HepG2 (cell line): ENCODE results near the gene MAP2K7. TPM values are rescaled to one million over a fixed set of nuclear protein-coding genes. Genes with fewer than 3 reads are reported as not detected.

ENCODE experiments used
- ELF1 ChIP-seq: sonication (generic); formaldehyde crosslinking; IDR thresholded peaks from 2 replicates; pipeline ENCODE4 v1.4.0; 2020; ENCODE audit warnings: missing genetic modification reagents
- FOXA1 ChIP-seq, 2 experiments: fragments of 450-650 bp in 1 of 2; sonication (generic) in 1 of 2; formaldehyde crosslinking in 1 of 2; IDR thresholded peaks; 2 replicates each; pipeline versions ENCODE4 v1.4.0 to v1.6.1; 2016 to 2020; ENCODE audit warnings: missing genetic modification reagents in 1 of 2
- FOXA3 ChIP-seq: IDR thresholded peaks from 2 replicates; pipeline ENCODE4 v1.6.1; 2016; ENCODE audit warnings: missing genetic modification reagents, missing compliant biosample characterization
- GTF2F1 ChIP-seq: fragments of 150-350 bp; IDR thresholded peaks from 2 replicates; pipeline ENCODE4 v1.6.1; 2014; ENCODE audit warnings: low read length
- HMG20A ChIP-seq: IDR thresholded peaks from 2 replicates; pipeline ENCODE4 v1.6.1; 2016; ENCODE audit warnings: borderline replicate concordance
- HNRNPUL1 ChIP-seq: fragments of 200-400 bp; formaldehyde crosslinking; IDR thresholded peaks from 2 replicates; pipeline ENCODE4 v1.6.1; 2017; ENCODE audit warnings: low read depth, mild to moderate bottlenecking, low read length, moderate library complexity
- KAT8 ChIP-seq: IDR thresholded peaks from 2 replicates; pipeline ENCODE4 v1.6.1; 2016; ENCODE audit warnings: missing genetic modification reagents, missing compliant biosample characterization
- THYN1 ChIP-seq: sonication (generic); formaldehyde crosslinking; IDR thresholded peaks from 2 replicates; pipeline ENCODE4 v1.8.1; 2023; ENCODE audit warnings: low read depth, mild to moderate bottlenecking, moderate library complexity, missing genetic modification reagents, borderline replicate concordance
- ZFX ChIP-seq: sonication (generic); formaldehyde crosslinking; IDR thresholded peaks from 2 replicates; pipeline ENCODE4 v1.4.0; 2020; ENCODE audit warnings: mild to moderate bottlenecking, low read depth, missing genetic modification reagents, moderate library complexity
- ZNF557 ChIP-seq: sonication (generic); formaldehyde crosslinking; IDR thresholded peaks from 2 replicates; pipeline ENCODE4 v1.4.0; 2020; ENCODE audit warnings: missing genetic modification reagents
- ZNF678 ChIP-seq: sonication (generic); formaldehyde crosslinking; IDR thresholded peaks from 2 replicates; pipeline ENCODE4 v1.4.0; 2020; ENCODE audit warnings: mild to moderate bottlenecking, missing genetic modification reagents
- ZNF768 ChIP-seq: sonication (generic); formaldehyde crosslinking; IDR thresholded peaks from 2 replicates; pipeline ENCODE4 v1.4.0; 2020; ENCODE audit warnings: missing genetic modification reagents
- ZNF775 ChIP-seq: sonication (generic); formaldehyde crosslinking; IDR thresholded peaks from 2 replicates; pipeline ENCODE4 v1.4.0; 2020; ENCODE audit warnings: missing genetic modification reagents, mild to moderate bottlenecking, moderate library complexity, borderline replicate concordance
- ZNF790 ChIP-seq: sonication (generic); formaldehyde crosslinking; IDR thresholded peaks from 2 replicates; pipeline ENCODE4 v1.8.0; 2022; ENCODE audit warnings: missing genetic modification reagents, mild to moderate bottlenecking, borderline replicate concordance
- polyA plus RNA-seq, 8 experiments: library from polyadenylated mRNA; depleted of rRNA in 3 of 8; stranded (reverse) in 7 of 8; unstranded in 1 of 8; fragments of >200 nt; fragmentation: Illumina TruSeq in 4 of 8; extraction: Trizol in 4 of 8; gene quantifications; 2 replicates each; pipeline versions ENCODE4 v1.2.1 to v1.2.3, GENCODE V29; 2011 to 2016; ENCODE audit warnings: low read depth in 4 of 8, missing spikeins in 1 of 8, mixed read lengths in 1 of 8; ENCODE audit not compliant: insufficient read depth in 1 of 8
- total RNA-seq, 5 experiments: library from RNA; depleted of rRNA; stranded (reverse); fragments of >200 nt; fragmentation: Illumina TruSeq; extraction: Trizol; gene quantifications; 2 replicates each; pipeline ENCODE4 v1.2.3, GENCODE V29; 2016; ENCODE audit warnings: low read depth in 1 of 5
- TF ChIP-seq, protein P1 (sequence below): IDR thresholded peaks from 2 replicates; pipeline ENCODE4 v1.6.1; 2018; ENCODE audit warnings: missing genetic modification reagents, mild to moderate bottlenecking, missing compliant biosample characterization
- TF ChIP-seq, protein P2 (sequence below): sonication (generic); formaldehyde crosslinking; IDR thresholded peaks from 2 replicates; pipeline ENCODE4 v1.4.0; 2020; ENCODE audit warnings: missing genetic modification reagents, mild to moderate bottlenecking, borderline replicate concordance
- TF ChIP-seq, protein P3 (sequence below): sonication (generic); formaldehyde crosslinking; IDR thresholded peaks from 2 replicates; pipeline ENCODE4 v1.5.1; 2020; ENCODE audit warnings: mild to moderate bottlenecking, missing genetic modification reagents, moderate library complexity
- TF ChIP-seq, protein P4 (sequence below): fragments of 450-650 bp; IDR thresholded peaks from 2 replicates; pipeline ENCODE4 v1.6.1; 2017

MAP2K7 gene
- total and polyA plus RNA-seq, 2 of the 13 experiments (the other 11 are each of a cell fraction or from before 2014, with no cell fraction given) = 9.0 to 10.8 TPM

DNA sequence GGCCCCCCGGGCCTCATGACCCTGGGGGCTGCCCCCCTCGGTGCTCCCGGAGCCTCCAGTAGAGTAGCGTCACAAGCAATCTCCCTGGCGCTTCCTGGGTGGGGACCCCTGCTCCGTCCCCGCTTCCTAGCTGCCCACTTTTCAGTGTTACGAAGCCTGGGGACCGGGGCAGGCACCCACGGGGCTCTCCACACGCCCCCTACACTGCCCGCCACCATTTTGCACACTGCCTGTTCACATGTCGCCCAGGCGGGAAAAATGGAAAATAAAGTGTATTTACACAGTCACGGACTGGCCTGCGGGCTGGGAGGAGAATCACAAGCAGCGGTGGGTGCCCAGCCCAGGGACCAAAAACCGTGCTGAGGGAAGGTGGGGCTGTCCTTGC, 39.0 kb upstream of the MAP2K7 start (continued):
- TF ChIP-seq ZNF678 (CRISPR knock-in tag) = no peak
- no peak for TF ChIP-seq KAT8 (CRISPR knock-in tag)
- no peak for TF ChIP-seq GTF2F1
- TF ChIP-seq ZNF775 (CRISPR knock-in tag) = no peak
- TF ChIP-seq HMG20A (CRISPR knock-in tag) = no peak
- TF ChIP-seq THYN1 = no peak
- TF ChIP-seq, protein P1, sequence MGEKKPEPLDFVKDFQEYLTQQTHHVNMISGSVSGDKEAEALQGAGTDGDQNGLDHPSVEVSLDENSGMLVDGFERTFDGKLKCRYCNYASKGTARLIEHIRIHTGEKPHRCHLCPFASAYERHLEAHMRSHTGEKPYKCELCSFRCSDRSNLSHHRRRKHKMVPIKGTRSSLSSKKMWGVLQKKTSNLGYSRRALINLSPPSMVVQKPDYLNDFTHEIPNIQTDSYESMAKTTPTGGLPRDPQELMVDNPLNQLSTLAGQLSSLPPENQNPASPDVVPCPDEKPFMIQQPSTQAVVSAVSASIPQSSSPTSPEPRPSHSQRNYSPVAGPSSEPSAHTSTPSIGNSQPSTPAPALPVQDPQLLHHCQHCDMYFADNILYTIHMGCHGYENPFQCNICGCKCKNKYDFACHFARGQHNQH (CRISPR knock-in tag) = no peak
- TF ChIP-seq HNRNPUL1 = no peak
- TF ChIP-seq, protein P2, sequence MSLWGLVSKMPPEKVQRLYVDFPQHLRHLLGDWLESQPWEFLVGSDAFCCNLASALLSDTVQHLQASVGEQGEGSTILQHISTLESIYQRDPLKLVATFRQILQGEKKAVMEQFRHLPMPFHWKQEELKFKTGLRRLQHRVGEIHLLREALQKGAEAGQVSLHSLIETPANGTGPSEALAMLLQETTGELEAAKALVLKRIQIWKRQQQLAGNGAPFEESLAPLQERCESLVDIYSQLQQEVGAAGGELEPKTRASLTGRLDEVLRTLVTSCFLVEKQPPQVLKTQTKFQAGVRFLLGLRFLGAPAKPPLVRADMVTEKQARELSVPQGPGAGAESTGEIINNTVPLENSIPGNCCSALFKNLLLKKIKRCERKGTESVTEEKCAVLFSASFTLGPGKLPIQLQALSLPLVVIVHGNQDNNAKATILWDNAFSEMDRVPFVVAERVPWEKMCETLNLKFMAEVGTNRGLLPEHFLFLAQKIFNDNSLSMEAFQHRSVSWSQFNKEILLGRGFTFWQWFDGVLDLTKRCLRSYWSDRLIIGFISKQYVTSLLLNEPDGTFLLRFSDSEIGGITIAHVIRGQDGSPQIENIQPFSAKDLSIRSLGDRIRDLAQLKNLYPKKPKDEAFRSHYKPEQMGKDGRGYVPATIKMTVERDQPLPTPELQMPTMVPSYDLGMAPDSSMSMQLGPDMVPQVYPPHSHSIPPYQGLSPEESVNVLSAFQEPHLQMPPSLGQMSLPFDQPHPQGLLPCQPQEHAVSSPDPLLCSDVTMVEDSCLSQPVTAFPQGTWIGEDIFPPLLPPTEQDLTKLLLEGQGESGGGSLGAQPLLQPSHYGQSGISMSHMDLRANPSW (CRISPR knock-in tag) = no peak
- TF ChIP-seq, protein P3, sequence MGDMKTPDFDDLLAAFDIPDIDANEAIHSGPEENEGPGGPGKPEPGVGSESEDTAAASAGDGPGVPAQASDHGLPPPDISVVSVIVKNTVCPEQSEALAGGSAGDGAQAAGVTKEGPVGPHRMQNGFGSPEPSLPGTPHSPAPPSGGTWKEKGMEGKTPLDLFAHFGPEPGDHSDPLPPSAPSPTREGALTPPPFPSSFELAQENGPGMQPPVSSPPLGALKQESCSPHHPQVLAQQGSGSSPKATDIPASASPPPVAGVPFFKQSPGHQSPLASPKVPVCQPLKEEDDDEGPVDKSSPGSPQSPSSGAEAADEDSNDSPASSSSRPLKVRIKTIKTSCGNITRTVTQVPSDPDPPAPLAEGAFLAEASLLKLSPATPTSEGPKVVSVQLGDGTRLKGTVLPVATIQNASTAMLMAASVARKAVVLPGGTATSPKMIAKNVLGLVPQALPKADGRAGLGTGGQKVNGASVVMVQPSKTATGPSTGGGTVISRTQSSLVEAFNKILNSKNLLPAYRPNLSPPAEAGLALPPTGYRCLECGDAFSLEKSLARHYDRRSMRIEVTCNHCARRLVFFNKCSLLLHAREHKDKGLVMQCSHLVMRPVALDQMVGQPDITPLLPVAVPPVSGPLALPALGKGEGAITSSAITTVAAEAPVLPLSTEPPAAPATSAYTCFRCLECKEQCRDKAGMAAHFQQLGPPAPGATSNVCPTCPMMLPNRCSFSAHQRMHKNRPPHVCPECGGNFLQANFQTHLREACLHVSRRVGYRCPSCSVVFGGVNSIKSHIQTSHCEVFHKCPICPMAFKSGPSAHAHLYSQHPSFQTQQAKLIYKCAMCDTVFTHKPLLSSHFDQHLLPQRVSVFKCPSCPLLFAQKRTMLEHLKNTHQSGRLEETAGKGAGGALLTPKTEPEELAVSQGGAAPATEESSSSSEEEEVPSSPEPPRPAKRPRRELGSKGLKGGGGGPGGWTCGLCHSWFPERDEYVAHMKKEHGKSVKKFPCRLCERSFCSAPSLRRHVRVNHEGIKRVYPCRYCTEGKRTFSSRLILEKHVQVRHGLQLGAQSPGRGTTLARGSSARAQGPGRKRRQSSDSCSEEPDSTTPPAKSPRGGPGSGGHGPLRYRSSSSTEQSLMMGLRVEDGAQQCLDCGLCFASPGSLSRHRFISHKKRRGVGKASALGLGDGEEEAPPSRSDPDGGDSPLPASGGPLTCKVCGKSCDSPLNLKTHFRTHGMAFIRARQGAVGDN (CRISPR knock-in tag) = peak; percentile 59
- no peak for TF ChIP-seq ZNF768 (CRISPR knock-in tag)
- TF ChIP-seq ZNF557 (CRISPR knock-in tag) = no peak
- no peak for TF ChIP-seq ELF1
- TF ChIP-seq ZNF790 (CRISPR knock-in tag) = no peak
- TF ChIP-seq, protein P4, sequence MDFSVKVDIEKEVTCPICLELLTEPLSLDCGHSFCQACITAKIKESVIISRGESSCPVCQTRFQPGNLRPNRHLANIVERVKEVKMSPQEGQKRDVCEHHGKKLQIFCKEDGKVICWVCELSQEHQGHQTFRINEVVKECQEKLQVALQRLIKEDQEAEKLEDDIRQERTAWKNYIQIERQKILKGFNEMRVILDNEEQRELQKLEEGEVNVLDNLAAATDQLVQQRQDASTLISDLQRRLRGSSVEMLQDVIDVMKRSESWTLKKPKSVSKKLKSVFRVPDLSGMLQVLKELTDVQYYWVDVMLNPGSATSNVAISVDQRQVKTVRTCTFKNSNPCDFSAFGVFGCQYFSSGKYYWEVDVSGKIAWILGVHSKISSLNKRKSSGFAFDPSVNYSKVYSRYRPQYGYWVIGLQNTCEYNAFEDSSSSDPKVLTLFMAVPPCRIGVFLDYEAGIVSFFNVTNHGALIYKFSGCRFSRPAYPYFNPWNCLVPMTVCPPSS = no peak
- TF ChIP-seq FOXA1 (IDR thresholded peaks at IDR 0.05) = no peak
- peak; percentile 58 for TF ChIP-seq FOXA1 (CRISPR knock-in tag; IDR thresholded peaks at IDR 0.05)
- no peak for TF ChIP-seq ZFX (CRISPR knock-in tag)
- 0 out of 2 replicates have a peak, but pooled peaks have one; percentile 23 for TF ChIP-seq FOXA3
